Endothelial cell of umbilical vein (primary cell): ENCODE measurements around the gene NEK4. TPM values are rescaled to one million over a fixed set of nuclear protein-coding genes. Genes with fewer than 3 reads are reported as not detected.
"Not testable (repeated sequence)": the region's sequence is repeated elsewhere in the genome, so short reads cannot be mapped to it uniquely, and the experiment has no call there.

ENCODE experiments used
- BruUV-seq: library from RNA; stranded (reverse); fragments of 400-500 nt; replicated peaks from 2 replicates; lab custom pipeline; 2021; lab: Mats Ljungman, UMichigan
- CTCF ChIA-PET: fragments of 300-600, 350-600 bp; sonication (Branson Sonifier 250); formaldehyde crosslinking; loops from one replicate; lab custom pipeline; 2021; ENCODE audit warnings: antibody characterized with exemption, inconsistent platforms; lab: Charles Lee
- POLR2A ChIA-PET: fragments of 300-600, 350-600 bp; sonication (Branson Sonifier 250); formaldehyde crosslinking; loops from one replicate; lab custom pipeline; 2021; ENCODE audit warnings: antibody characterized with exemption, inconsistent platforms; lab: Charles Lee
- DNase-seq: peaks from one replicate; pipeline ENCODE4 v3.0.0-alpha.2; 2011; ENCODE audit warnings: low read depth, low spot score
- FAIRE-seq: peaks from 2 replicates; lab custom pipeline; 2011; peaks lifted over from hg19 to GRCh38; lab: Jason Lieb, UNC
- H2AFZ ChIP-seq: 2 replicates; pipeline ENCODE4 v1.6.0; 2012; ENCODE audit warnings: low read depth, low read length, control low read depth, inconsistent platforms
- H3K27ac ChIP-seq: 2 replicates; pipeline ENCODE4 v1.5.1; 2011; ENCODE audit warnings: low read depth, mild to moderate bottlenecking, control low read depth, low read length, moderate library complexity; ENCODE audit not compliant: insufficient read depth
- H3K27me3 ChIP-seq, 2 experiments: 2 replicates each; pipeline versions ENCODE4 v1.6.0 to v1.6.1; 2011; ENCODE audit warnings: low read length in 2 of 2, mixed read lengths in 1 of 2; ENCODE audit not compliant: control insufficient read depth in 2 of 2, insufficient read depth in 2 of 2
- H3K36me3 ChIP-seq, 2 experiments: 2 replicates in 1 of 2; 3 replicates in 1 of 2; pipeline ENCODE4 v1.5.1; 2011; ENCODE audit warnings: low read length in 2 of 2, mild to moderate bottlenecking in 1 of 2, moderate library complexity in 1 of 2; ENCODE audit not compliant: control insufficient read depth in 2 of 2, insufficient read depth in 2 of 2; ENCODE audit errors: extremely low read depth in 1 of 2
- H3K4me1 ChIP-seq: 3 replicates; pipeline ENCODE4 v1.5.1; 2011; ENCODE audit warnings: mild to moderate bottlenecking, low read length; ENCODE audit not compliant: control insufficient read depth, insufficient read depth; ENCODE audit errors: extremely low read depth
- H3K4me2 ChIP-seq: 2 replicates; pipeline ENCODE4 v1.6.1; 2011; ENCODE audit warnings: low read length, control low read depth, mixed read lengths; ENCODE audit not compliant: insufficient read depth
- H3K4me3 ChIP-seq, 3 experiments: fragments of 200-600 bp in 1 of 3; sonication (generic), shearing (Covaris generic) in 1 of 3; replicated peaks in 1 of 3; 2 replicates each; pipeline ENCODE4 v1.5.1; 2011 to 2016; ENCODE audit warnings: control low read depth in 3 of 3, low read length in 3 of 3, mild to moderate bottlenecking in 2 of 3, inconsistent platforms in 1 of 3, low read depth in 1 of 3, moderate library complexity in 1 of 3; ENCODE audit not compliant: insufficient read depth in 1 of 3
- H3K79me2 ChIP-seq: 2 replicates; pipeline ENCODE4 v1.6.0; 2012; ENCODE audit warnings: low read length, inconsistent platforms; ENCODE audit not compliant: control insufficient read depth, insufficient read depth
- H3K9ac ChIP-seq: replicated peaks from 2 replicates; pipeline ENCODE3; 2011; ENCODE audit warnings: low read length, control low read depth; ENCODE audit not compliant: insufficient read depth; ENCODE audit errors: extremely low read depth
- H3K9me1 ChIP-seq: replicated peaks from 3 replicates; pipeline ENCODE4 v1.6.0; 2011; ENCODE audit warnings: mild to moderate bottlenecking, low read length; ENCODE audit not compliant: control insufficient read depth, insufficient read depth; ENCODE audit errors: extremely low read depth
- H3K9me3 ChIP-seq: replicated peaks from 2 replicates; pipeline ENCODE4 v1.5.1; 2012; ENCODE audit warnings: low read length, inconsistent platforms; ENCODE audit not compliant: control insufficient read depth, insufficient read depth
- H4K20me1 ChIP-seq: replicated peaks from 2 replicates; pipeline ENCODE3; 2011; ENCODE audit warnings: mild to moderate bottlenecking, low read length; ENCODE audit not compliant: control insufficient read depth, insufficient read depth; ENCODE audit errors: extremely low read depth
- EZH2 ChIP-seq: IDR thresholded peaks from 2 replicates; pipeline ENCODE4 v1.6.1; 2012; ENCODE audit warnings: borderline replicate concordance, low read depth, mild to moderate bottlenecking, moderate library complexity, low read length, inconsistent platforms; ENCODE audit not compliant: severe bottlenecking
- FOS ChIP-seq: IDR thresholded peaks from 2 replicates; pipeline ENCODE4 v1.6.1; 2011; ENCODE audit warnings: mild to moderate bottlenecking, low read length, moderate library complexity, borderline replicate concordance; ENCODE audit not compliant: insufficient read depth
- GATA2 ChIP-seq: IDR thresholded peaks from 2 replicates; pipeline ENCODE4 v1.7.0; 2011; ENCODE audit warnings: low read depth, mild to moderate bottlenecking, moderate library complexity, mixed read lengths, low read length; ENCODE audit not compliant: insufficient read length, insufficient read depth
- JUN ChIP-seq: IDR thresholded peaks from 2 replicates; pipeline ENCODE4 v1.6.1; 2011; ENCODE audit warnings: borderline replicate concordance, low read depth; ENCODE audit not compliant: insufficient read length, insufficient read depth
- MYC ChIP-seq: IDR thresholded peaks from one replicate; pipeline ENCODE4 v1.6.1; 2011; ENCODE audit warnings: mild to moderate bottlenecking, low read depth, low read length
- dilution Hi-C: fragments of 300-500 bp; cut with MboI; formaldehyde crosslinking; loops from one replicate; pipeline ENCODE4 v1.15.0; 2019; ENCODE audit warnings: low sequenced_read_pairs; ENCODE audit not compliant: extremely low pct_ligation_motif_present
- intact Hi-C: fragments of 100-400 bp; cut with micrococcal nuclease; formaldehyde crosslinking; loops from one replicate; pipeline ENCODE4 v1.10.0; 2022
- polyA plus RNA-seq, 4 experiments: library from polyadenylated mRNA; depleted of rRNA in 3 of 4; stranded (reverse) in 3 of 4; unstranded in 1 of 4; fragments of >200 nt; gene quantifications; 2 replicates each; pipeline versions ENCODE4 v1.2.1 to v1.2.3, GENCODE V29; 2011 to 2012; ENCODE audit warnings: missing spikeins in 1 of 4
- total RNA-seq: library from RNA; stranded (reverse); gene quantifications from 2 replicates; pipeline ENCODE4 v1.2.3, GENCODE V29; 2021
- TF ChIP-seq, protein P1 (sequence below): IDR thresholded peaks from 2 replicates; pipeline ENCODE4 v1.6.1; 2011; ENCODE audit not compliant: insufficient read depth, insufficient read length

The NEK4 gene
- total and polyA plus RNA-seq, 2 donors (not counting 3 experiments of a cell fraction or from before 2014, with no cell fraction given), result 4.4 to 20.8 TPM

DNA sequence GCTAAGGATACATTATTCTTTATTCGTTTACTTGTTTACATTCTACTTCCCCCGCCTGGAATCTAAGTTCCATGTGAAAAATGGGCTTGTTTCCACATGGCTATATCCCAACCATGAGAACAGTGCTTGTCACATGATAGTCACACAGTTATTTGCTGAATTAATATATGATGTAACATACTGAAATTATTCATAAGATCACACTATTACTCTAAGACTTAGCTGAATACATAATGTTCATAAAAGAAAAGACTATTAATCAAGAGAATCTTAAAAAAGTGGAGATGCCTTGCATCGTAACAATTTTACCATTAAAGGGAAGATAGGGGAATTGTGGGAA is 91.6 kb downstream of the NEK4 start:
- intact Hi-C loops (no loop called here), dilution Hi-C loops (no loop called here)
- Histone ChIP-seq H3K79me2 (peaks cover 55% of the 10 kb centered on the region), H3K27me3 (no peaks in the 10 kb centered on the region), H3K4me2 (no peak overlapping the region), H4K20me1 (peaks cover 2% of the 10 kb centered on the region), H3K4me3 (no peak overlapping the region), H2AFZ (no peak overlapping the region), H3K4me1 (peaks cover under 1% of the 10 kb centered on the region), H3K27ac (no peak overlapping the region), H3K9me3 (no peaks in the 10 kb centered on the region), H3K36me3 (peaks cover 17 to 23% of the 10 kb centered on the region in 2 experiments), H3K9ac (no peak overlapping the region), H3K9me1 (no peaks in the 10 kb centered on the region)
- ChIA-PET POLR2A (no interaction called here), CTCF (interaction anchor here (0.8 kb wide), 1 partner anchor 12 kb away, joined by 3 read pairs; no protein-coding TSS in a partner anchor)
- DNase-seq (no peak), FAIRE-seq (no peak)
- no TSS peak for BruUV-seq
- no peak for TF ChIP-seq FOS
- no peak for TF ChIP-seq EZH2
- TF ChIP-seq, protein P1, sequence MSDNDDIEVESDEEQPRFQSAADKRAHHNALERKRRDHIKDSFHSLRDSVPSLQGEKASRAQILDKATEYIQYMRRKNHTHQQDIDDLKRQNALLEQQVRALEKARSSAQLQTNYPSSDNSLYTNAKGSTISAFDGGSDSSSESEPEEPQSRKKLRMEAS, result no peak
- no peak for TF ChIP-seq MYC

DNA sequence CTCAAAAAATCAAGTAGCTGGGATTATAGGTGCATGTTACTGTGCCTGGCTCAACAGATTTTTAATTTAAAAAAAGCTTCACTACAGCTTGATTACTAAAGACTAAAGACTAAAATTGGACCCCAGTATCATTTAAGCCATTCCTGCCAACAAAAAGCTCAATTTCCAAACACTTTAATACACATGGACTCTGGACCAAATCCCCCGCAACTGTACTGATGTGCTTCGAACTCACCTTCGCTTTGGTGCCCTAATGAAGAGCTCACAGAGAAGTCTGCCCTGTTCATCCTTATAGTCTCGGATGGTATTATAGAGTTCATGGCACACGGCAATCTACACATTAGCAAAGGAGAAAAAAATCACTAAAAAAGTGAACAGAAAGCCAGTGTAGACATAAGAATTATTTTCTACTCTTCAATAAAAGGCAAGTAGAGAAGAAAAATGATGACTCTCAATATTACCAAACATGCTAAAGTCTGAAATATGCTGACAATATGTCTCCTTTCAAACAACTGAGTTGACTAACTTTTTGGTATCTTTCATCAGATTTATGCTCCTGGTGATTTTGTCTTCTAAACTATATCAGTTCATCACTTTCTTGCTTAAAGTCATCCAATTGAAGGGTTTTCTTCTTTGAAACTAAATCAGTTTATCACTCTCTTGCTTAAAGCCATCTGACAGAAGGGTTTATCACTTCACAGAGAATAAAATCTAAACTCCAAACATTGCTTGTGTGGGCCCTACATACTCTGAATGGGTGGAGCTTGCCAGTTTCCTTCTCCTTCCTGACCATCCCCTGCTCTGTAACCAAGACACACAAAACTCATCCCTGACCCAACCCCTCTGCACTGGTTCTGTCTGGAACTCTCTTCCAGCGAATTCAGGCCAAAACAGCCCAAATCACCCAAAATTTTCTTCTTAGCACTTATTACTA is 92.2 kb downstream of the NEK4 start:
- H3K4me3 ChIP-seq, result no peak overlapping the region
- ChIA-PET CTCF (no interaction called here), POLR2A (no interaction called here)
- TF ChIP-seq, protein P1, result no peak
- TF ChIP-seq EZH2, result no peak
- TF ChIP-seq FOS, result no peak
- TF ChIP-seq JUN, result no peak
- TF ChIP-seq GATA2, result no peak
- no peak for TF ChIP-seq MYC
- H3K36me3 ChIP-seq, result peaks cover 17 to 23% of the 10 kb centered on the region in 2 experiments
- H3K4me2 ChIP-seq, result no peak overlapping the region
- no peak overlapping the region for H2AFZ ChIP-seq
- dilution Hi-C loops, result no loop called here
- FAIRE-seq (no peak), DNase-seq (no peak)
- BruUV-seq, result no TSS peak
- H3K4me1 ChIP-seq, result no peaks in the 10 kb centered on the region
- H3K27me3 ChIP-seq, result no peaks in the 10 kb centered on the region
- no peaks in the 10 kb centered on the region for H3K9me3 ChIP-seq
- peaks cover 2% of the 10 kb centered on the region for H4K20me1 ChIP-seq
- no peaks in the 10 kb centered on the region for H3K9me1 ChIP-seq
- H3K79me2 ChIP-seq, result peaks cover 48% of the 10 kb centered on the region
- intact Hi-C loops, result no loop called here
- H3K27ac ChIP-seq, result no peak overlapping the region
- no peak overlapping the region for H3K9ac ChIP-seq

DNA sequence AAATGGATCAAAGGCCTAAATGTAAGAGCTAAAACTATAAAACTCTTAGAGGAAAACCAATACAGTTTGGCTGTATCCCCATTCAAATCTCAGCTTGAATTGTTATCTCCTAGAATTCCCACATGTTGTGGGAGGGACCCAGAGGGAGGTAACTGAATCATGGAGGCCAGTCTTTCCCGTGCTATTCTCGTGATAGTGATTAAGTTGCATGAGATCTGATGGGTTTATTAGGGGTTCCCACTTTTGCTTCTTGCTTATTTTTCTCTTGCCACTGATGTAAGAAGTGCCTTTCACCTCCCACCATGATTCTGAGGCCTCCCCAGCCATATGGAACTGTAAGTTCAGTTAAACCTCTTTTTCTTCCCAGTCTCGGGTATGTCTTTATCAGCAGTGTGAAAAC is 94.5 kb downstream of the NEK4 start:
- FAIRE-seq, dilution Hi-C loops, H3K9ac ChIP-seq, BruUV-seq, H4K20me1 ChIP-seq, H3K4me2 ChIP-seq, H3K4me1 ChIP-seq, H3K9me1 ChIP-seq, H3K4me3 ChIP-seq, H3K27me3 ChIP-seq, H3K27ac ChIP-seq, H3K9me3 ChIP-seq, H2AFZ ChIP-seq, intact Hi-C loops, DNase-seq, CTCF ChIA-PET: not testable (repeated sequence)
- peaks cover 21 to 26% of the 10 kb centered on the region in 2 experiments for H3K36me3 ChIP-seq
- peaks cover 27% of the 10 kb centered on the region for H3K79me2 ChIP-seq
- POLR2A ChIA-PET, result interaction anchor here (0.7 kb wide), 1 partner anchor 520 kb away, joined by 10 read pairs; no protein-coding TSS in a partner anchor
